Activated CD8-positive, alpha-beta memory T cell treated with anti-CD3 and anti-CD28 coated beads for 1 hour (primary cell): ENCODE data around the gene SERPINB6.
"Not testable (repeated sequence)": the region's sequence is repeated elsewhere in the genome, so short reads cannot be mapped to it uniquely, and the experiment has no call there.

Source experiments
- DNase-seq, 2 donors: peaks; one replicate each; pipeline ENCODE4 v3.0.0-alpha.2; 2020; ENCODE audit warnings: low read depth in 1 of 2; ENCODE audit errors: extremely low read depth in 1 of 2

SERPINB6 gene

DNA sequence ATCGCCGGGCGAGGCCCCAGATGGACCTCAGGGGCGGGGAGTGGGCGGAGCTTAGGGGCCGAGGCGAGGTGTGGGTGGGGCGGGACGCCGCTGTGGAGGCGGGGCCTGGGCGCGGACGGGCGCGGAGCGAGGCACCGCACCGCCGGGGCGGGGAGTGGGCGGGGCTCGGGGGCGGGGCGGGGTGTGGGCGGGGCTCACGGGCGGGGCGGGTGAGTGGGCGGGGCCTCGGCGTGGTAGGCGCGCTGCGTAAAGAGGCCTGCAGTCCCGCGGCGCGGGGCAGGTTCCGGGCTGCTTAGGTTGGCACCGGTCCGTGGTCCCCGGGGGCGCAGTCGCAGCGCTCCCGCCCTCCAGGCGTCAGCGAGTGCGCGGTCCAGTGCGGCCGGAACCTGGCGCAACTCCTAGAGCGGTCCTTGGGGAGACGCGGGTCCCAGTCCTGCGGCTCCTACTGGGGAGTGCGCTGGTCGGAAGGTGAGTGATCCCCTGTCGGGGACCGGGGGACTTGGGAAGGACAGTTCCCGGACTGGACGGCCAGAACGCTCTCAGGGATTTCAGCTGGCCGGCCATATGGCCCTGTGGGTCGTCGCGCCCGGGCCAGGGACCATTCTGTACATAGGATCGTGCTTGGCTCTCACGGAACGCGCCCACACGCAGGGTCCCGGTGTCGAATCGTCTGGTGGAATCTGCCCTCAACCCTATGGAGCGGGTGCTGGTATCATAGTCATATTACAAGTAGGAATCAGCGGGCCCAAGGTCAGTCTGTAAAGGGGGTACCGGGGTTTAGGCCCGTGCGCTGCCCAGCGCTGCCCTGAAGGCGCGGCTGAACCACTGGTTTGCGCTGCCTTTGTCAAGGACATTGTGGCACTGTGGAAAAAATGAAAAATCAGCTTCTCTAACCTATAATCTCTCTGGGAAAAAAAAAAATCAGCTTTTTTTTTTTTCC lies 28.5 kb upstream of the SERPINB6 start, which contains the start of gene NQO2:
NQO2 (plus strand) TSS at position 277 of the 940 bp plus-strand sequence. CDS start 6,659 bp downstream, outside the sequence.
- DNase-seq: peak; percentile 68 to 90

DNA sequence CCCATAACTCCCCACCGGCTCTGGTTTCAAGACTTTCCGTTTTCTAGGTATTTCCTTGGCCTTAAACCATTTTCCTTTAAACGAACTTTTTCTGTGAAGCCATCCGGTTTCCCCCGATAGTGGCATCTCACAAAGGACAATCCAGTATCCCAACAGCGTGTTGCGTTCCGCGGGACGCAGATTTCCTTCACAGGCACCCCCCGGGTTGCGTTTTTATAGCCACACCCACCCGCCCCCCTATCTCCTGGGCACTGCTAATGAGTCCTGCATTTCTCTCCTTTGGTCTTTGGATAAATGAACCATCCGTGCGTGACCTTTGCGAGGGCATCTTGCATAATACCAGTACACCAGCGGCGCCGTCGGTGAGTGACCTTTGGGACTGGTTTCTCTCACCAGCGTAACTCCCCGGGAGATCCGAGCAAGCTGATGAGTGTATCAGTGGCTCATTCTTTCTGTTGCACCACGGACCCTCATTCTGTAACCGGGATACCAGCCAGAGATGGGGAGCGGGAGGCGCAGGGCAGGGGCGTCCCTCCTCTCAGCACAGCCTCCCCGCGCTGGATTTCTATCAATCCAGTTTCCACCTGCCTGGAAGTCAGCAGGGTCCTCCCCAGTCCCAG lies 27.7 kb upstream of the SERPINB6 start:
- no peak for DNase-seq

DNA sequence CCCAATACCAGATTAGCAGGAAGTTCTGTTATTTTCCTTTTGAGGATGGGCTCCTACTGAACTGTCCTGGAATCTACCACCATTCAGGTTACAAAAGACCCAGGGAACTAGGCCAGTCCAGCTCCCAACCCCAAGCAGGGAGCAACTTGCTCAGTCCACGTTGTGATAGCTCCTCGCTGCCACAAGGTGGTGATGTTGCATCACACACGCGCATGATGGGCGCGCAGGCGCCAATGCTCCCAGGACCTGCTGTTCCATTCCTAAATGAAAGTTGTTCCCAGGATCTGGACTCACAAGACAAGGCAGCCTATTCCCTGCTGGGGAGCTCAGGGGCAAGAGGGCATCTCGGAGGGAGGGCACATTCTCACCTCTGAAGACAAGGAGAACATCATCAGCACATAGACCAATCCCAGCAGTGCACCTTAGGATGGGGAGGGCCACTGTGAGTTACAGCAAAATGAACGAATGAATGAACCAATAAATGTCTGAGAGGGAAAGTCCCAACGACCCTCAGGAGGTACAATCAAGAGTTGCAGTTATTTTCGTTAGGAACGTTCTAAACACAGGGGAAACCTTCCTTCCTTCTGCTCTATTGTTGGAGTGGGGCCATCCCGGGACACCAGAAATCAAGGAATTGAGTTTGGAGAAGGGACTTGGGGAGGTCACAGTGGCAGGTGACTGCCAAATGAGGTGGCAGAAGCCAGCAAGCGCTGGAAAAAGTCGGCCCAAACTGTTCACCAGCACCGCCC lies 27.1 kb upstream of the SERPINB6 start:
- not testable (repeated sequence) for DNase-seq

DNA sequence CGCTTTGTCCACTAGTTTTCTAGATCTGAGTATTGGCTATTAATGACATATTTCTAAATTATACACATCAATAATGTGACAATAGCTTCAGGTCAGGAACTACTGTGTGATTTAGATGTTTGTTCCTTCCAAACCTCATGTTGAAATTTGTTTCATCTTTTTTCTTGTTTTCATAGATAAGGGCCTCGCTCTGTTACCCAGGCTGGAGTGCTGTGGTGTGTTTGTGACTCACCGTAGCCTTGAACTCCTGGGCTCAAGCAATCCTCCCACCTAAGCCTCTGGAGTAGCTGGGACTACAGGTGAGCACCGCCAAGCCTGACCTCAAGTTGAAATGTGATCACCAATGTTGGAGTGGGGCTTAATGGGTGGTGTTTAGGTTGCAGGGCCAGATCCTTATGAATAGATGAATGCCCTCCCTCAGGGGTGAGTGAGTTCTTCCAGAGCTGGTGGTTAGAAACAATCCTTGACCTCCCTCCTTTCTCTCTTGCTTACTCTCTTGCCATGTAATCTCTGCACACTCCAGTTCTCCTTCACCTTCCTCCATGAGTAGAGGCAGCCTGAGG lies 22.5 kb upstream of the SERPINB6 start:
- DNase-seq: no peak

DNA sequence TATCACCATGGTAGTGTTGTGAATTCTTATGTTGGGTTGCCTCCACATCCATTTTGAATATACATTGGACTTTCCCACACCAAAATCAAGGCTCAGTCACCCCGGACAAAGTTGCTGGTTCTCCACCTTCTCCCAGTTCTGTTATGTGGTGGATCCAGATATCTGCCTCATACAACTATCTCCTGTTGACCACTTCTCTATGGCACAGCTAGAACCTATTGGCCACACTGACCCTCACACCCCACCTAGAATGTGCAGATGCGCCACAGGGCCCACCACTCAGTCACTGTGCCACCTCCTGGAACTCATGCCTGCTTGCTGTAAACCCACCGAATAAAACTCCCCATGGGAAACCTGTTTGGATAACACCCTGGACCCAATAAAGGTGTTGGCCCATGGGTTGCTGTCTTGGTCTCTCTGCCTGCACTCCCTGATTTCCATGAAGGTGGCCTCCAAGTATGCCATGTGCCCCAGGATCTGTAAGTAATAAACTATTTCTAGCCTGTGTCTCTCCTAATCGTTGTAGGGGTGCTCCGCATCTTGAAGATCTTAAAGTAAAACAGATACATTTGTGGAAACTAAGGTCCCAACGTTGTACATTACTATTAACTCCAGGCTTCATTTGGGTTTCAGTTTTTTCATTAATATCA lies 21.1 kb upstream of the SERPINB6 start:
- DNase-seq: no peak

DNA sequence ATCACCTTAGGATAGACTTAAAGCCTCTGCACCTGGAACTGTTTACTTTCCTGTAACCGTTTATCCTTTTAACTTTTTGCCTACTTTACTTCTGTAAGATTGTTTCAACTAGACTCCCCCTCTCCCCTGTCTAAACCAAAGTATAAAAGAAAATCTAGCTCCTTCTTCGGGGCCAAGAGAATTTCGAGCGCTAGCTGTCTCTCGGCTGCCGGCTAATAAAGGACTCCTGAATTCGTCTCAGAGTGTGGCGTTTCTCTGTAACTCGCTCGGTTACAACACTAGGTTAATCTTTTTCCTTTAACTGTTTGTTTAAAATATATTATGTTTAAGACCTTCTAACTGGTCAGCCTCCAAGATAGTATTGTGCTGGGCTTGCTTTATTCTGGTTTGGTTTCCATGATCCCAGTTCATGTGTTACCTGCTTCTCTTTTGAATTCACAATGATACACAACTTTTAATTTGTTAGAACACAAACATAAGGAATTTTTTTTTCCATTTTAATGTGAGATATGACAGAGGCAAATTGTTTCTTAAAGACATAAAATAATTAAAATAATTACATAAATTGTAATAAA lies 19.7 kb upstream of the SERPINB6 start:
- no peak for DNase-seq

DNA sequence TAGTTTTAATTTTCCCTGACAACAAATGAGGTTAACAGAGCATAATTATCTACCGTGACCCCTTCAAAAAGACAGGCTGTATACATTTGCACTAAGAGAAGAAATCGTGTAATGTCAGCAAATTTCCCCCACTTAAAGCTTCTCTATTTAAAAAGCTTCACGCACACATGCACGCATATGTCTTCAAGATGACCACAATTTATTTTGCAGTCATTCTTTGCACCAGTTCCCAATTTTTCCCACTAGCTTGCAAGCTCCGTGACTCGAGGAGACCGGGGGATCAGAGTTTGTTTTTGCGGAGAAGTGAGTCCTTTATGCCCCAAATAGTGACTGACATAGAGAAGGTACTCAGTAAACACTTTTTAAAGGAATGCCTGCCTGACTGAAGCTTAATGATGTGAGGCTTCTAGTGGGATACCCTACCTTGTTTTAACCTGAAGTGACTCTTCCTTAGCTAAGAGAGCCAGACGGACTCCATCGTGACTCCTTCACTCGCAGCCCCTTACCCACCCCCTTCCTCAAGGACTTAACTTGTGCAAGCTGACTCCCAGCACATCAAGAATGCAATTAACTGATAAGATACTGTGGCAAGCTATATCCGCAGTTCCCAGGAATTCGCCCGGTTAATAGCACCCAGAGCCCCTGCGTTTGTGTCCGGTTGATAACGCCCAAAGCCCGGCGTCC lies 19.0 kb upstream of the SERPINB6 start:
- DNase-seq: no peak

DNA sequence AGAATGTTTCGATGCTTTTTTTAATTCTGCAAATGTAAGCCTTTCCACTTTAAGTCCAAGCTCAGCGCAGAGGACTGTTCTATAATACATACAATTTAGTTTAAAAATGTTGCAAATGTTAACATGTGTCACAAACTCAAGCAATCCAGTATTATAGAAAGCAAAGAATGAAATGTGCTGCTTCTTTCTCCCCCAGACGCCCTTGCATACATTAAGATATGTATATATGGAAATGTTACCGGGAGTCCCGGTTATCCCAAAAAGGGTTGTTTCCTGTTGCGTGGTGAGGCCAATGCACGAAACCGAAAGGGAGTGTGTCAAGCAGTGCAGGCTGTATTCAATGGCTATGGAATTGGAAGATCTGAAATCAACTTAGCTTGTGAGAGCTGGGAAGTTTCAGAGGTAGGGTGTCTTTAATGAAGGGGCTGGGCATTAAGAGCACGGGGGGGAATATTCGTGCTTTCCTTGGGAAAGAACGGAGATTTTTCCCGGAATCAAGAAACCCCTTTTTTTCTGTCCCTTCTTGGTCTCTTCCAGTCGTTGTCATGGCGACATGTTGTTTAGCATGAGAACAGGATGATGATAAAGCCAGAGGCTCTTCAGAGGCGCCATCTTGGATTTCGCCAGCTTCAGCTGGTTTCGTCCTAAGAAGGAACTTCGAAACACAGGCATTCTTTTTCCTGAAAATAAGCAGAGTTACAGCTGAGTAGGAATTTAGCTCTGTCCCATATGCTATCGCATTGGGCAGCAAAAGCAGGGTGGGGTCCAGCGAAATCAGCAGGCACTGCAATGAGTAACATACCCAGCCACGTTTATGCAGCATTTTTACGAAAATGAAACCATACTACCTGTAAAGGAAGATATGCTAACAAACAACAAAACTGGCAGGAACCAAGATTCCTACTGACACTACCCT lies 18.2 kb upstream of the SERPINB6 start:
- DNase-seq: peak; percentile 42 to 69

DNA sequence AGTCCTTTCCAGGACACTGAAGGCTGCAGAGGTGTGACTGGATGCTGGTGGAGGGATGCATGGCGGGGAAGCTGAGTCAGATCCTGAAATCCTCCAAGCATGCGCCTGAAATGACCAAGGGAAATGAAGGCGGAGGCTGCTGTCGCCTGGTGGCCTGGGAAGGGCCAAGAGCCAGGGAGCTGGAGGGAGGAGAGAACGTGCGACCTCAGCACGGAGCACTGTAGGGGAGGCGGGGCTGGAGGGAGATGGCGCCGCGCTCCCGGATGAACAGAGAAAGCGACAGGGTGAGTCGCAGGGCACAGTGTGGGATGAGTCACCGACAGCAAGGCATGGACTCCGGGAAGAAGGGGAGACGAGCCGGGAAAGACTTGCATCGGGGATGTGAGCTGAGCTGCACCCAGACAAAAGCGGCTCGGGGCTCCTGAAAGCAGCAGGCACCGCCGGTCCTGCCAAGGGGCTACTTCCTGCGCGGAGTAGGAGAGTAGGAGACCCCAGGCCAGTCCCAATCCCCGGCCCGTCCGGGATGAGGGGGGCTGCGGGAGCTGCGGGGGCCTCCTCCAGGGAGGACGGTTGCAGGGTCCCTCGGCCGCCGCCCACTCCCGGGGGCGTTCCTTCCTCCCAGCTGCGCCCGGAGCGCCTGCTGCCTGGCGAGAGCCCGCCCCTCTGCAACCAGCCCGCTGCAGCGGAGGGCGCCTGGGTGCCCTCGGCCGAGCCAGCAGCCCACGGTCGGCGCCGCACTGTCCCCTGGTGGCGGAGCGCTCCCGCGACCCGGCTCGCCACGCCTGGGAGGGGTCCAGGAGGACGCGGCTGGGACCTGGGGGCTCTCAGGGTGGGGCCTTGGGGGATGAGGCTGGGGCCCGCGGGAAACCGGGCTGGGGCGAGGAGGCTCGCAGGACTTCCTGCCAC lies 17.3 kb upstream of the SERPINB6 start:
- DNase-seq: peak in 1 of 2 donors; percentile 66

DNA sequence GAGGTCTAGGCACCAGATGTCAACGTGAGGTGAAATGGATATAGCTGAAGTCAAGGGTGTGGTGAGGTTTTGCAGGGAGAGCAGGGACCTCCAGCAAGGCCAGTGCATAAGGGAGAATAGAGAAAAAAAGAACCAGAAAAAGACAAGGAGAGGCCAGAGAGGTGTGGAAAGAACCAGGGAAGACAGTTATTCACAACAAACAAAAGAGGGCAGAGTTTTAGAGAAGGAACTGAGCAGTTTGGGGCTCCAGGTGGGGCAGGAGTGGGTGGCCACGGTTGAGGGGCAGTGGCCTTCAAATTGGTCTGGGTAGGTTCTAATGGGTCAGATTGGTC lies 16.7 kb upstream of the SERPINB6 start:
- DNase-seq: no peak

DNA sequence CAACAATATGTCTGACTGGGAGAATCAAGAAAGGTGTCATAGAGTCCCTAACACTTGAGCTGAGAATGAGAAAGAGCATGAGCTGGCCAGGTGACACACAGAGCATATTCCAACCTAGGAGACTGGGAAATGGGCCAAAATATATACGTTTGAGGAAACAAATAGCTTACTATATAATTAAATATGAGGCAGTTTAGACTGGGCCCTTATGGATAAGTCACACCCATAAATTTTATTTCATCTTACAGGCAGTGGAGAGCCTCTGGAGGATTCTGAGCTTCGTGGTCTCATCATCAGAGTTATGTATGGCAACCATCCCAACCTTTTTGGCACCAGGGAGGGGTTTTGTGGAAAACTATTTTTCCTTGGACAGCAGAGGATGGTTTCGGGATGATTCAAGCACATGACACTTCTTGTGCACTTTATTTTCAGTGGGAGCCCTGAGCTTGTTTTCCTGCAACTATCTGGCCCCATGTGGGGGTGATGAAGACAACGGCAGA lies 15.4 kb upstream of the SERPINB6 start:
- DNase-seq: no peak

DNA sequence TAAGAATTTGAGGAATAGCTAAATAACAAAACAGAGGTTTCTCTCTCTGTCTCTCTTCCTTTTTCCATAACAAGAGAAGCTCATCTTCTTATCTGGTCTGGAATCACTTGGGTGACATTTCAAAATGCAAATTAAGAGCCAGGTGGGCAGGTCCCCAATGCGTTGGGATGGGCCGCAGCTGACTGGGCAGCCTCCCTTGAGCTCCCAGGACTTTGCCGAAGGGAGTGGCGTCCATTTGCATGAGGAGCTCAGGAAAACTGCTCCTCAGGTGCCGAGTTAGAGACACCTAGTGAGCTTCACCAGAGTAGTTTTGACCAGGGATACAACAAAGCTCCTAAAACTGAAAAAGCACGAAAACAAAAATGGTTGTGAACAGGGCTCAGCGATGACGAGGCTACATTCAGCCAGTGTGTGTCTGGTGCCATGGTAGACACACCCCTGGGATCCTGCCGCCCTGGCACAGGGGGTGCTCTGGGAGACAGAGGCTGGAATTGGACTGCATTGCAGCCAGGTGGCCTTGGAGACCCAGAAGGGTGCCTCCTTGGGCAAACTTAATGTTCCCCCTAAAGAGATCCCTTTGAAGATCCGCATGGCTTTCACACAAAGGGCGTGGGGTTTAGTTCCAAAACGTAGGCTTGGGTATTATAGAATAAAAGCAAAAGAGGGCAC lies 13.5 kb upstream of the SERPINB6 start:
- no peak for DNase-seq

DNA sequence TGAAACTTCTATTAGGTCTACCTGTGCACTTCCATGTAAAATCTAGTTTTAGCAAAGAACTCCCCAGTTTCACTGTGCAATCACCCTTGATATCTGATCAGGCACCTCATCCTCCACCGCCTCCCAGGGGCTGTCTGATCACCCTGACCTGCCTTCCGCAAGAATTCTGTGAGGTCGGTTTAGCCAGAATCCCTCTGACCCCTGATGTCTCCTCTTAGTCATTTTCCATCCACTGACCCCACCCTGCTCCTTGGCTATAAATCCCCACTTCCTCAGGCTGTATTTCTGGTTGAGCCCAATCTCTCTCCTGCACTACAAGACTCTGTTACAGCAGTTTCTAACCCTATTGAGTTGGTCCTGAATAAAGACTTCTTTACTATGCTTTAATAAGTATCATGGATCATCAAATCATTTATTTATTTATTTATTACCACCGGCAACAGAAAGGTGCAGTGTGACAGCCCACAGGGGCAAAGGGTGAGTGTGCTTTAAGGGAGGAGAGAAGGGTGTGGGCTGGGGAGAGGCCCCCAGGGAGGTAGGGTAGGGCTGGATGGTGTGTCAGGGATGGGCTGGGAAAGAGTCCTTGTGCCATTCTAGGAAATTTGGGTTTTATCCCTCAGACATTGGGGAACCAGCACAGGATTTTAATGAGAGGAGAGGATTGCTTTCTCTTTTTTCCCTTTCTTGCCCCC lies 11.2 kb upstream of the SERPINB6 start:
- DNase-seq: no peak

DNA sequence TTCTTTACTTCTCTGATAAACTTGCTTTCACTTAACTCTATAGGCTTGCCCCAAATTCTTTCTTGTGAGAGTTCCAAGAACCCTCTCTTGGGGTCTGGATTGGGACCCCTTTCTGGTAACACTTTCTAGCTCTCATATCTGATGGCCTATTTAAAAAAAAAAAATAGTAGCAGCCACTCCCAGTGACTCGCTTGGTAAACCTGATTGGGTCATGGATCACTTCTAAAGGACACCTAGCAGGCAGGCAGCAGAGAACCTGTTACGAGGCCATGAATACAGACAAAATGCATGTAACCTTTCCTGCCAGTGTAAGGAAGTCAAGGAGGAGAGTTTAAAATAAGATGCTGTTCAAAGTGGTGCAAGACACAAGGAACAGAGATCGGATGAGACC lies 9.1 kb upstream of the SERPINB6 start:
- no peak for DNase-seq

DNA sequence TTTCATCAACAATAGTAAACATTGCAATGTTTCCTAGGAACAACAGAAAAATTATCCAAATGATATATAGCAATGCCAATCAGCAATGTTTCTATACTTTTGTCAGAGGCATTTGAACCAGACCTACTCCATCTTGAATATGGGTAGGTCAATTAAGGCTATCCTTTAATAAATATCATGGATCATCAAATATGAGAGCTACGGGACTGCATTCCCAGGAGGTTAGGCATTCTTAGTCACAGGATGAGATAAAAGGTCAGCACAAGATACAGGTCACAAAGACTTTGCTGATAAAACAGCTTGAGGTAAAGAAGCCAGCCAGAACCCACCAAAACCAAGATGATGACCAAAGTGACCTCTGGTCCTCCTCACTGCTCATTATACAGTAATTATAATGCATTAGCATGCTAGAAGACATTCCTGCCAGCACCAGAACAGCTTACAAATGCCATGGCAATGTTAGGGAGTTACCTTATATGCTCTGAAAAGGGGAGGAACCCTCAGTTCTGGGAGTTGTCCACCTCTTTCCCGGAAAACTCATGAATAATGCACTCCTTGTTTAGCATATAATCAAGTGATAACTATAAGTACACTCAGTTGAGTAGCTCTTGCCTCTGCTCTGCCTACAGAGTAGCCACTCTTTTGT lies 8.6 kb upstream of the SERPINB6 start:
- DNase-seq: no peak

DNA sequence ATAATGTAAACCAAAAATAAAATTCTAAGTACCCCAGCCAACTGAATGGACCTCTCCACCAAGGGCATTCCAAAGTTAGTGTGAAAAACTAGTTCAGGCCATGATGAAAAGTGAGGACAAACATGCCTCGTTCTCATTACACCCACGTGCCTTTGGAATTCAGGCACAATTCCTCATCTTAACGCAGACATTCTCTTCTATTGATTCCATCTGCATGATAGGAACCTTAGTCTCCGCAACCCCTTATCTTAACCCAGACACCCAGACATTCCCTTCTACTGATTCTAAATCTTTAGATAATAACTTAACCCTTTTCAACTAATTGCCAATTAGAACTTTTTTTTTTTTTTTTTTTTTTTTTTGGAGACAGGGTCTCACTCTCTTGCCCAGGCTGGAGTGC lies 7.6 kb upstream of the SERPINB6 start:
- DNase-seq: no peak
